ENCODE measurements around the gene RABAC1.
"Not testable (repeated sequence)": the region's sequence is repeated elsewhere in the genome, so short reads cannot be mapped to it uniquely, and the experiment has no call there.

The RABAC1 gene

GRCh38 chr19:41944336-41944735, 14.8 kb downstream of the RABAC1 start:
- no peak for DNase-seq

GRCh38 chr19:41941410-41942202, 17.5 kb downstream of the RABAC1 start:
- DNase-seq: no peak

- no peak for DNase-seq
Observed at GRCh38 chr19:41940731-41941409, 18.3 kb downstream of the RABAC1 start.

- DNase-seq: no peak
Observed at GRCh38 chr19:41939861-41940730, 19.0 kb downstream of the RABAC1 start.

- DNase-seq: not testable (repeated sequence)
Observed at GRCh38 chr19:41939209-41939608, 19.9 kb downstream of the RABAC1 start.

- no peak for DNase-seq
Observed at GRCh38 chr19:41937525-41938468, 21.3 kb downstream of the RABAC1 start.

DNA sequence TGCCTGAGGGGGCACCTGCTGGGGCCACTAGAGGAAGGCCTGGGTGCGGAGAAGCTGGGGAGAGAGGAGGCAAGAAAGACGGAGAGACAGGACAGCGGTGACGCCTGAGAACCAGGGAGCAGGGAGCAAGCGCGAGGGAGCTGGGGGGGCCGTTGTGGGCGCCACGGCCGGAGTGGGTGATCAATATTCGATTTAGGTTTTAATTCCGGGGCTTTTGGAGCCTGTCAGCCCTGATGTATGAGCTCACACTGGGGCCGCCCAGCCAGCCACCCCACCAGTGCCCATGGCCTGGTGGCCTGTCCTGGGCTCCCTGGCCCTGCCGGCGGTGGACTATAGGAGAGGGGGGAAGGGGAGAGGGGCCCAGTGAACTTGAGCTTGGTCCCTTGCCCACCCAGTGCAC, 22.2 kb downstream of the RABAC1 start:
- no peak for DNase-seq

- no peak for DNase-seq
Observed at GRCh38 chr19:41936416-41936850, 22.7 kb downstream of the RABAC1 start.

DNA sequence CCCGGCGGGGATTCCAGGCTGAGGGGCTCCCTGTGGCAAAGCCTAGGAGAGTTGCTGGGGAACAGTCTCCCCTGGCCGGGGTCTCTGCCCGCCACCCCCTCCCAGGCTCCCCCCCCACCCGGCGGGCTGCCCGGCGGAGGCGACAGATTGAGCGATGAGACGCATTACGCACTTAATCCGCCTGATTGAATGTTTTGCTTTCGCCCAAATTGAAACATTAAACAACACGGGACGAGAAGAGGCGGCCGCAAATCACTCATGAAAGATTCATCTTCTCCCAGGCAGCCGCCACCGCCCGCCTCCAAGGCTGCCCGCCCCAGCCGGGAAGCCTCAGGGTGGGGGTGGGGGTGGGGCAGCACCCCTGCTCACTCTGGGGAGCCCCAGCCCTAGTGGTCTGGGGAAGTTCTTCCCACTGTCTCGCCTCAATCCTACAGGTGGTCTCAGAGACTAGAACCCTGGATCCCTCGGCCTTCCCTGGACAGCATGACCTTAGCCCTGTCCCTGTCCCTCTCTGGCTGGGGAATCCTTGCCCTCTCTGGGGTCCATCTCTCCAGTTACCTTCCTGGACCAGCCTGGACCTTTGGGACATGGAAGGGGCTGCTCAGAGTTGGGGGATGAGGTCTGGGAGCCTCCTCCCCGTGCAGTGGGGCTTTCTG, 23.2 kb downstream of the RABAC1 start:
- DNase-seq: no peak

DNA sequence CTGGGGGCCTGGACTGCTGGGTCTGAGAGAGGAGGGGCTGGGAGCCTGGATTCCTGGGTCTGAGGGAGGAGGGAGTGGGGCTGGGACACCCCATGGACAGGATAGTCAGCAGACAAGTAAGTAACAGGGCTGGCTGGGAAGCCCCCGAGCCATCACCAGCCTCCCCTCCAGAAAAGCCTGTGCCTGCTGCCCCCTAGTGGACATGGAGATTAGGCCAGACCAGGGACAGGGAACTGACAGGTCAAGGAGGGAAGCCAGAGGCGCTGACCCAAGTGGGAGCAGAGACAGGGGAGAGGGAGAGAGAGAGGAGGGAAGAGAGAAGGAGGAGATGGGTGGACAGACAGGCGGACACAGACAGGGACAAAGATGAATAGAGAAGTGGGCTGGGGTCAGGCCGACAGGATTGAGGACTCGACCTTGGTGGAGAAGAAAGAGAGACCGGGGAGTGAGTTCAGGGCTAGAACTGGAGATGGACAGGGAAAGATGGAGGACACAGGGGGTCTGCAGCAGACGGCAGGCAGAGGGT, 24.2 kb downstream of the RABAC1 start:
- DNase-seq: no peak

DNA sequence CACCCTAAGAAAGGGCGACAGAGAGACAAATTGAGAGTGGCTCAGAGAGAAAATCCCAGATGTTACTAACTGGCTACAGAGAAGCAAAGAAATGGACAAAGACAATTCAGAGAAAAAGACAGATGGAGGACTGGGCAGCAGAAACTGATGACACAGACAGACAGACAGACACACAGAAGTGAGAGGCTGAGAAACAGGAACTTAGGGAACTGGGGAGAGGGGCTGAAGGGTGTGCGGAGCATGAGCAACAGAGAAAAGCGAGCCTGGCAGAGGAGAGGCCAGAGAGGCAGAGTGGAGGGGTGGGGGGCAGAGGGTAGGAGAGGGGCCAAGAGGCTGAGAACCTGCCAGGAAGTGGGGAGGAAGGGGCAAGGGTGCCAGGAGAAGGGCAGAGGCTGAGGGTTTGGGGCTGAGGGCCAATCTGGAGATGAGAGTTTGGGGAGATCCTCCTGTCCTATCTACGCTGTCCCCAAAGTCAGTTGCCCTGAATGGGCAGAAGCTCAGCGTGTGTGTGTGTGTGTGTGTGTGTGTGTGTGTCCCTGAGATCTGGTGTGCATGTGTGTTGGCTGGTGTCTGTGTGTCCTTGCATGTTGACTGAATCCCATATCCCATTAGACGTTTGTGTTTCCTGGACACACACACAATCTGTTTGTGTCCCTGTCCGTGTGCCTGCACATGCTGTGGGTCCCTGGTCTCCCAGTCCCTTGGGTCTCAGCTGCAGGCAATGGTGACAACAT, 25.3 kb downstream of the RABAC1 start:
- no peak for DNase-seq

GRCh38 chr19:41932720-41933332, 26.3 kb downstream of the RABAC1 start:
- no peak for DNase-seq

GRCh38 chr19:41932259-41932719, 26.8 kb downstream of the RABAC1 start:
- DNase-seq: no peak

DNA sequence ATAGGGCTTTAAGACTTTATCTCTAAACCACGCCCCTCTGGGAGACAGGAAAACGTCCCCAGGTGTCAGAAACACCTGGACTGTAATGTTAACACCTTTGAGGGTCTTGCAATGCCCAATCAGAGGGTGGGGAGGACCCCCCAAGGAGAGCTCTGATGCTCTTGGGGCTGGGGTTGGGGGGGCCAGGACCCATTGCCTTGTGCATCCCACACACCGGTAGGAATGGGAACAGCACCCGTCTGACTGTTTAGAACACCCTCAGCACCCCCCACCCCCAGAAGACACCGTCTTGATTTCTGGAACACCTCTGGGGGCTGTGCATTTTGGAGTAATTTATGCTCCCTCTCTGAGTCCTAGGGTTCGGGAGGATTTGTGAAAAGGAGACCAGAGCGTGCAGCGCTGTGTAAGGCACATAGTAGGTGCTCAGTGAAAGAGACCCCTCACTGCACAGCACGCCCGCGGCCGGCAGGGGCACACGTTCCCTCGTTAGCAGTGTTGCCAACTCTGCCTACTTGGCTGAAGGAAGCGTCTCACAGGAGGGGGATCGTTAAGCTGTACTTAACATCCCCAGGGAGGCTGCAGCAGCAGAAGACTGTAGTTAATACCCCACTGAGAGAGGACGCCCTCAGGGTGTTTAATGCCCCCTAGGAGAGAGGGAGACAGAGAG, 28.1 kb downstream of the RABAC1 start:
- no peak for DNase-seq

DNA sequence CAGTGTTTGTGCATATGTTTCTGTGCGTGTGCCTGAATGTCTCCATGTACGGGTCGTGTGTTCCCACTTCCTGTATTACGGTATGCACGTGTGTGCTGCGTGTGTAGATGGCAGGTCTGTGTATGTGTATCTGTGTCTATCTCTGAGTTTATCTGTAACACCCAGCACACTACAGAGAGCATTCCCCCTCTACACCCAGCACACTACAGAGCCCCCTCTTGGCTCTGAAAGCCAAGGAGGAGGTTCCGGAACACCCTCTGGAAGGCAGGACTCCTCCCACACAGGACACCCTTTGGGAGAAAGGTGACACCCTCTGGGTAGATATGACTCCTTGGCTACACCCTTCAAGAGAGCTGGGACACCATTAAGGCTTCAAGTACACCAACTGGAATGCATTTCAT, 28.8 kb downstream of the RABAC1 start:
- no peak for DNase-seq

DNA sequence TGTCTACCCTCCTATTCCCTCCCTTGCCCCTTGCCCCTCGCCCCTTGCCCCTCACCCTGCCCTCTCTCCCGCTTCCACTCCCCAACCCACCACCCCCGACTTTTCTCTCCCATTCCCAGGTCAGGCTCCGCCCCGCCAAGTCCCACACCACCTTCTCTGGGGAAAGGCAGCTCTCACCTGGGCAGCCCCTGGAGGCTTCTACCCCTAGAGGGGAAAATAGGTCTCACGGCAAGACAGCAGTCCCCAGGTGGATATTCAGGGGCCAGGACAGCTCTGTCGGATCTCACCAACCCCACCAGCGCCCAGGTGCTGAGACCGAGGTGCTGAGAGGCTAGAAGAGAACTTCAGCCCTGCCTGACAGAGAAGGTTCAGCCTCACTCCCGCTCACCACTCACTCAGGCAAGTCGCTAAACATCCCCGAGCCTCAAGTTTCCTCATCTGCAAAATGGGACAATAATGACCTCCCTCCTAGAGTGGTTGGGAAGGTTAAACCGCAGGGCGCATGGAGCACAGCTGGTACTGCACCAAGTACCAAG, 29.5 kb downstream of the RABAC1 start:
- no peak for DNase-seq

DNA sequence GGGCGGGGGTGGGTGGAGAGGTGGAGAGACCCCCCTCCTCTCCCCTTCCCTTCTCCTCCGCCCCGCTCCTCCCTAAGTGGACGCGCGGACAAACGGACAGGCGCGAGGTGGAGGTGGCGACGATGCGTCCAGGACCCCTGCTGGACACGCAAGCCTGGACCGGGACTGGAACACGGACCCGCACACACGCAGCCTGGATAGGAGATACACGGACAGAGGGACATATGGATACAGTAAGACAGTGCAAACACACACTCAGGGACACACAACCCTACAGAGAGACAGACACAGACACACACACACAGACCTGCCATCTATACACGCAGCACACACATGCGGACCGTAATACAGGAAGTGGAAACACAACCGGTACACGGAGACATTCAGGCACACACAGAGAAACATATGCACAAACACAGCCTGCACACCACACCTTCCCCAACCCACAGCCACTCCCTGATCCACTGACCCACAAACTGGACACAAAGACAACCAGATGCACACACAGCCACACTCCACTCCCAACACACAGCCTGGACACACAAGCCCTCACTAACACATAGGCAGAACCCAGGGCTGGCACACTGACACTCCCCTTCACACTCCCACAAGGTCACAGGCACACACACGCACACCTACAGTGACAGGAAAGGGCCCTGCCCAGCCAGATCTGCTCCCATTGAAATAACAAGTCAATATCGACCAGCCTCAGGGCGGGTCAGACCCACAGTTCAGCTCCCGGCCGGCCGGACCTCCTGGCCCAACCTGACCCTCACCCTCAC, 30.2 kb downstream of the RABAC1 start:
- DNase-seq: no peak

- no peak for DNase-seq
Observed at GRCh38 chr19:41928221-41928683, 30.9 kb downstream of the RABAC1 start, which contains the start of gene ERFL. ERFL (minus strand) TSS chr19:41928449; CDS start chr19:41912919, 15,530 bp downstream.
